ENCODE measurements around the gene MAEL.

DNA sequence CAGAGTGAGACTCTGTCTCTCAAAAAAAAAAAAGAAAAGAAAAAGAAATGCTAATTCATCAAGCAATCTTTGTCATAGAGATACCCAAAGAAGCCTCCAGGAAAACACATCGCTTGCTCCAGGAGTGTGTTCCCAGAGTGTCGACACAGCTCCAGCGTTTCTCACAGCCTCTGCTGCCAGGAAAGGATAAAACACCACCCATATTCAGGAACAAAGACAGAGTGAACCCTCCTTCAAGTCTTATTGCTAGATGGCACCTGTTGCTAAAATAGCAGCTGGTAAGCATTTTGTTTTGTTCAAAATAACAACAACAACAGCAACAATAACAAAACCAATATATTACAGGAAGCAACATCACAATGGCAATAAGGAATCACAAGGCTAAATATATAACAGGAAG lies 16.9 kb upstream of the MAEL start:
- TF ChIP-seq, protein P1, sequence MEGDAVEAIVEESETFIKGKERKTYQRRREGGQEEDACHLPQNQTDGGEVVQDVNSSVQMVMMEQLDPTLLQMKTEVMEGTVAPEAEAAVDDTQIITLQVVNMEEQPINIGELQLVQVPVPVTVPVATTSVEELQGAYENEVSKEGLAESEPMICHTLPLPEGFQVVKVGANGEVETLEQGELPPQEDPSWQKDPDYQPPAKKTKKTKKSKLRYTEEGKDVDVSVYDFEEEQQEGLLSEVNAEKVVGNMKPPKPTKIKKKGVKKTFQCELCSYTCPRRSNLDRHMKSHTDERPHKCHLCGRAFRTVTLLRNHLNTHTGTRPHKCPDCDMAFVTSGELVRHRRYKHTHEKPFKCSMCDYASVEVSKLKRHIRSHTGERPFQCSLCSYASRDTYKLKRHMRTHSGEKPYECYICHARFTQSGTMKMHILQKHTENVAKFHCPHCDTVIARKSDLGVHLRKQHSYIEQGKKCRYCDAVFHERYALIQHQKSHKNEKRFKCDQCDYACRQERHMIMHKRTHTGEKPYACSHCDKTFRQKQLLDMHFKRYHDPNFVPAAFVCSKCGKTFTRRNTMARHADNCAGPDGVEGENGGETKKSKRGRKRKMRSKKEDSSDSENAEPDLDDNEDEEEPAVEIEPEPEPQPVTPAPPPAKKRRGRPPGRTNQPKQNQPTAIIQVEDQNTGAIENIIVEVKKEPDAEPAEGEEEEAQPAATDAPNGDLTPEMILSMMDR (IDR thresholded peaks at IDR 0.05), result no peak
- TF ChIP-seq EP300 (IDR thresholded peaks at IDR 0.05), result no peak
